ENCODE data around the gene CYTL1.

The CYTL1 gene

DNA sequence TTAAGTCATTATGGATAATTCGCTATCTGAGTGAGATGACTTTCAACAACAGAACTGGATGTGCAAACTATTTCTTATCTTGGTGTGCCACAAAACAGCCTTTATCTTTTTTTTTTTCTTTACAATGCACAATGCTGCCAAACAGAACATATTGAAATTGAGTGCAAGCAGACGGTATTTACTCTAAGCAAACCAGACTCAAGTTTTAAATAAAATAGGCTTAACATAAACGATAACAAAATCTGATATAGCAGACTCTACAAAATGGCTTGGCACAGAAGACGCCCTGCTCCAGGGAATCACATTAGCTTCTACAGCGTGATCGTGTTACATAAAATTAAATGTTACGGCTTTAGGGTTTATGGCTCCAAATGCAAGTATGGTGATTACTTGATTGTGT lies 22.4 kb upstream of the CYTL1 start:
- Mint-ChIP-seq H3K4me3 (no peak overlapping the region), H3K27ac (no peak overlapping the region), H3K4me1 (peaks cover 8% of the 10 kb centered on the region), H3K36me3 (no peaks in the 10 kb centered on the region), H3K27me3 (peaks cover 18% of the 10 kb centered on the region), H3K9me3 (peaks cover 2% of the 10 kb centered on the region)
- no peak for DNase-seq (ENCODE audit: low spot score in 2 of 2)
- ATAC-seq (ENCODE audit: low read depth), result no peak

DNA sequence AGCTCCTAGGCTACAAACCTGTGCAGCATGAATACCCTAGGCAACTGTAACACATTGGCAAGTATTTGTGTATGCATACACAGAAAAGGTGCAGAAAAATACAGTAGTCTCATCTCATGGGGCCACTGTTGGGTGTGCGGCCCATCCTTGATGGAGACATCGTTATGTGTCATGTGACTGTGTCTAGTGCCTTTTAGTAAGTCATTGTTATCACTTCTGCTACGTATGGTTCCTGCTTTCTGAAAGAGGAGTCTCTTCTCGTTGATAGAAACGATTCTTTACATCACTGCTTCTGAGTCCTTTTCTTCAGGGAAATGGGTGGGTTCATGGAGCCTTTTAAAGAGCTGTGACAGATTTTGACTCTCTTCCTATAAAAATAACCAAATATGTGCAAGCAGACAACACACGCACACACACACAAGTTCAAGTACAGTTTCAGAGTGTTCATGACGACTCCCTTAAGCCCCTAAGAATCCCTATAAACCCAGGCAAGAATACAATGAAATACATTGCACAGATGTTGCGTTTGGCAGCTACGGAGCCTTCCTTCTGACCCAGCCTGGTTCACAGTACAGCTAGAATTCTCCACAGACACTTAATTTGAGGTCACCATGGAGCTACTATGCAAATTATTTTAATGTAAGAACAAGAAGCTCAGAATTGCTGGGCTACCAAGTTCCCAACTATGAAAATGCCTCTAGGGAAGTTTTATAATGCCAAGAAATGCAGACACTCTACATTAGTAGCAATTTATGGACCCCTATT lies 21.8 kb upstream of the CYTL1 start:
- no peak overlapping the region for H3K4me3 Mint-ChIP-seq
- H3K27me3 Mint-ChIP-seq, result peaks cover 18% of the 10 kb centered on the region
- H3K9me3 Mint-ChIP-seq, result no peaks in the 10 kb centered on the region
- DNase-seq (ENCODE audit: low spot score in 2 of 2), result no peak
- H3K27ac Mint-ChIP-seq, result no peak overlapping the region
- no peak for ATAC-seq (ENCODE audit: low read depth)
- H3K4me1 Mint-ChIP-seq, result peaks cover 8% of the 10 kb centered on the region
- H3K36me3 Mint-ChIP-seq, result no peaks in the 10 kb centered on the region

DNA sequence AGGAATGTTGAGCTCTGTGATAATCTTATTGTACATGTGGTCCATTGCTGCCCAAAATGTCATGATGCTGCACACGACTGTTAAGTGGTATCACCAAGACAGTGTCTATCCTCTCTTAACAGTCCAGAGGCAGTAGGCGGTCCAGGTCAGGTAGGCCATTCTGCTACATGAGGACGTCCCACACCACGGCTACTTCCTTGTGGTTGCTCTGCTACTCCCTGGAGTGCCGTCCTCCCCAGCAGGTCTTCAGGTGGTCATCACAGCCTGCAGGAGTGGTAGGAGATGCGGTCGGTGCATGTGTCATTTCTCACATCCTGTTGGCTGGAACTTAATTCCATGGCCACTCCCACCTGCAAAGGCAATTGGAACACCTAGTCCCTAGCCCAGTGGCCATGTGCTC lies 20.5 kb upstream of the CYTL1 start:
- Mint-ChIP-seq H3K9me3 (no peaks in the 10 kb centered on the region), H3K4me1 (peaks cover 5% of the 10 kb centered on the region), H3K36me3 (no peaks in the 10 kb centered on the region), H3K27ac (no peak overlapping the region), H3K4me3 (no peak overlapping the region), H3K27me3 (peaks cover 15% of the 10 kb centered on the region)
- no peak for DNase-seq (ENCODE audit: low spot score in 2 of 2)
- ATAC-seq (ENCODE audit: low read depth), result no peak

DNA sequence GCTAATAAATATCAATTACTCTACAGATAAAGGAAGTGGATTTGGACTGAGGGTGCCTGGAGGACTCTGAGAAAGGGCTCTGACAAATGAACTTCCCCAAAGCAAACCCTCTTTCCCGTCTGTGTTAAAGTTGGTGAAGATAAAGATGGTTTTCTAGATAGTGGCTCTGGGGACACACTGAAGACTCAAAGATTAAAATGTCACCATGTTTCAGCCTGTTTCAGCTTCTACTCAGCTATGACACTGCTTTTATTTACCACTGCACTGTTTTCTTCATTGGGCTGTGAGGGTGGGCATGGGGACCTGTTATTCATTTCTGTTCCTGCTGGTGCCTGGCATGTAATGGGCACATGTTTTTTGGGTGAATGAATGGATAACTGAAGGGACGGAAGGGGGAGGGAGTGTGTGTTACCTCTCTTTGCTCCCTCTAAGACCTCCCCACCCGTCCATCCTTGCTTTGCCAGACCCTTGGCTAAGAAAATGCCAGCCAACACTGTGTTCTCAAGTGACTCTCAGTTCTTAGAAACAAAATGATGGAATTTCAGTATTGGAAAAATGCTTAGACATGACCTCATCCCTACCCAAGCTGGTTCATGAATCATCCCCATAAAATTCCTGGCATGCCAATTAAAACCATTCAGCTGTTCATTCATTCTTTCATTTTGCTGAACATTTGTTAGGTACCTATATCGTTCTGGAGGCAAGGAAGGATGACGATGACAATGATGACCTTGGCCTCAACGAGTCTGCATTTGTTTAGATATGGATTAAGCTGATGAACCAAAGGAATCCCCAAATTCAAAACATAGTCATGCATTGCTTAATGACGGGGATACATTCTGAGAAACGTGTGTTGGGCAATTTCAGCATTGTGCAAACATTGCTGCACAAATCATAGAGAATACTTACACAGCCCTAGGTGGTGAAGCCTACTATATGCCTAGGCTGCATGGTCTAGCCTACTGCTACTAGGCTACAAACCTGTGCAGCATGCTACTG lies 18.6 kb upstream of the CYTL1 start:
- Mint-ChIP-seq H3K4me1 (no peaks in the 10 kb centered on the region), H3K27ac (no peak overlapping the region), H3K4me3 (no peak overlapping the region), H3K27me3 (peaks cover 4% of the 10 kb centered on the region), H3K36me3 (no peaks in the 10 kb centered on the region), H3K9me3 (no peaks in the 10 kb centered on the region)
- DNase-seq (ENCODE audit: low spot score in 2 of 2) (no peak), ATAC-seq (ENCODE audit: low read depth) (no peak)

DNA sequence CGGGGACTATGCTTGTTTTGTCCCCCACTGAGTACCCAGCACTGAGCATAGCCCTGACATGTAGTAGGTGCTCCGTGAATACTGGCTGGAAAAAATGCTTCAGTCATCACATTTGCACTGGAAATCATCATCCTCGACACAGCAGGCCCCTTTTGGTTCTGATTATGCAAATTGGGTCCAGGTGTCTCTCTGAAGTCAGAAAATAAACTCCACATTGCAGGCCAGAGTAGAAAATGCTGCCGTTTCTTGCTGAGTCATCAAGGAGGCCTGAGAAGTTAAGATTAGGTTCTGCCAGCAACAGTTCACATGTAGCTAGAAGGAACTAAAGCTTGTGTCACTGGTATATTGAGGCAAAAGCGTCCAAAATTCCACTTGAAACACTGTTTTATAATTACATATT lies 17.0 kb upstream of the CYTL1 start:
- Mint-ChIP-seq H3K36me3 (no peaks in the 10 kb centered on the region), H3K4me3 (no peak overlapping the region), H3K27ac (no peak overlapping the region), H3K9me3 (no peaks in the 10 kb centered on the region), H3K4me1 (no peaks in the 10 kb centered on the region), H3K27me3 (peaks cover 4% of the 10 kb centered on the region)
- no peak for ATAC-seq (ENCODE audit: low read depth)
- DNase-seq (ENCODE audit: low spot score in 2 of 2), result no peak

DNA sequence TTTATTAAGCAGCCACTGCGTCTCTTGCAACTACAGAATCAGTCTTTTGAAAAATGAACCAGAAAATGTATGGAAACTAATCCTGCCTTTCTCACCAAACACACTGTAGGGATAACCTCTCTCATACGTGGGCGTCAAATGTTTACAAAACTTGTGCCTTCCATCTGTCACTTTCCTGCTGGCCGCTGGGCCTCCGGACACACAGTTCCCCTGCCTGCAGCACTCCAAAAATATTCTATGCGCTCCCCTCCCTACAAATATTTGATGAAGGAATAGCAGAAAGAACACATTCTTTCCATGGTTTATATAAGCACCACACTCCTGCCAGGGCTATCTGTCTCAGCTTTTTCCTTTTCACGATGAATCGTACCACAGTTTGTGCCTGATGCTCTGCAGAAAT lies 14.9 kb upstream of the CYTL1 start:
- DNase-seq (ENCODE audit: low spot score in 2 of 2) (no peak), ATAC-seq (ENCODE audit: low read depth) (no peak)
- H3K27ac Mint-ChIP-seq, result no peak overlapping the region
- H3K4me3 Mint-ChIP-seq, result no peak overlapping the region
- no peaks in the 10 kb centered on the region for H3K36me3 Mint-ChIP-seq
- no peaks in the 10 kb centered on the region for H3K27me3 Mint-ChIP-seq
- H3K9me3 Mint-ChIP-seq, result no peaks in the 10 kb centered on the region
- H3K4me1 Mint-ChIP-seq, result no peaks in the 10 kb centered on the region

DNA sequence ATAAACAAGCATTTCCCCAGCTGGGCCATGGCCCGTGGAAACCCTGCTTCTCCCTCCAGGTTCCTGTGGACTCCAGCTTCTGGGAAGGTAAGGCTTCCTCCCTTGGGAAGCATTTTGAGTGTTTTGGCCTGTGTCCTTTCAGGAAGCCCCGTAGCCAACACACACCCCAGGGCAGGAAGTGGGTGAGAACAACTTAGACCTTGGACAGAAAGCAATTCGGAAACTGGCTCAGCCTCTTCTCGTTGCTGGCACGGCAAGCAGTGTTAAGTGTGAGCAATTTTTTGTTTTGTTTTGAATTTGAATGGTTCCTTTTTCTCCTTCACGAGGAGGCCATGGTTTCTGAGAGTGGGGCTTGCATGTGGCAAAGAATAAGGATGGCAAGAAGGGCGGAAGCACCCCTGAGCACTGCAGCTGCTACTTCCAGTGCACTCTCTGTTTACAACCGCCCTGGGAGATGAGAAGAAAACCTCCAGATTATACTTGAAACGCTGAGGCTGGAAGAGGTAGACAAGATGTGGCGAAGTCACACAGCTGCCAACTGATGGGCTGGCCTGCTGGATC lies 14.1 kb upstream of the CYTL1 start:
- no peak for DNase-seq (ENCODE audit: low spot score in 2 of 2)
- H3K27me3 Mint-ChIP-seq, result no peaks in the 10 kb centered on the region
- ATAC-seq (ENCODE audit: low read depth), result no peak
- H3K4me1 Mint-ChIP-seq, result no peaks in the 10 kb centered on the region
- no peak overlapping the region for H3K27ac Mint-ChIP-seq
- no peaks in the 10 kb centered on the region for H3K36me3 Mint-ChIP-seq
- H3K9me3 Mint-ChIP-seq, result no peaks in the 10 kb centered on the region
- H3K4me3 Mint-ChIP-seq, result no peak overlapping the region

DNA sequence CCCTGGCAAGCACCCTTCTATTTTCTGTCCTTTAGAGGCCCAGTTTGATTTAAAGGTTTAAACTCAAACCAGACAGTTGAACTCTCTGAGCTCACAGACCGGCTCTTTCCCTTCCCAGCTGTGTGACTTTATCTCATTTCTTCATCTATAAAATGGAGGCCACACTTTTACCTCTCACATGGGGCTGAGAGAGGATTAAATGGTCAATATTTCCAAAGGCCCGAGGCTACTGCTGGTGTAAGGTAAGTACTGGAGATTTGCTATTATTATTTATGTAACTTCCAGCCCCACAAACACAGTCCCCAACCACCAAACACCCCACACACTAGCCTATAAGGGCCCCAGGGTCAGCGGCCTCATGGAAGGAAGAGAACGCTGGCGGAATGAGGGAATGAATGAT lies 13.6 kb upstream of the CYTL1 start:
- H3K36me3 Mint-ChIP-seq, result no peaks in the 10 kb centered on the region
- no peaks in the 10 kb centered on the region for H3K9me3 Mint-ChIP-seq
- DNase-seq (ENCODE audit: low spot score in 2 of 2), result no peak
- H3K4me3 Mint-ChIP-seq, result no peak overlapping the region
- no peaks in the 10 kb centered on the region for H3K4me1 Mint-ChIP-seq
- no peak overlapping the region for H3K27ac Mint-ChIP-seq
- no peaks in the 10 kb centered on the region for H3K27me3 Mint-ChIP-seq
- ATAC-seq (ENCODE audit: low read depth), result no peak

DNA sequence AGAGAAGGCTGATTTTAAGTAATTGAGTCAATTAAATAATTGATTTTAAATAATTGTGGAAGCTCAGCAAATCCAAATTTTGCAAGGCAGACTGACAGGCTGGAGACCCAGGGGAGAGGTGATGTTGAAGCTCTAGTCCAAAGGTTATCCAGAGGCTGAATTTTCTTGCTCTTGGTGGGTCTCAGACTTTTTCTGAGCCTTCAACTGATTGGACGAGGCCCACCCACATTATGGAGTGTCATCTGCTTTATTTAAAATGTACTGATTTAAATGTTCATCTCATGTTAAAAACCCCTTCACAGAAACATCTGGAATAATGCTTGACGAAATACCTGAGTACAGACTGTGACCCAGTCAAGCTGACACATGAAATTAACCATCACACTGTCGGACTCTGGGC lies 11.7 kb upstream of the CYTL1 start:
- H3K27ac Mint-ChIP-seq, result no peak overlapping the region
- DNase-seq (ENCODE audit: low spot score in 2 of 2) (no peak), ATAC-seq (ENCODE audit: low read depth) (no peak)
- no peaks in the 10 kb centered on the region for H3K4me1 Mint-ChIP-seq
- H3K27me3 Mint-ChIP-seq, result no peaks in the 10 kb centered on the region
- no peak overlapping the region for H3K4me3 Mint-ChIP-seq
- no peaks in the 10 kb centered on the region for H3K9me3 Mint-ChIP-seq
- H3K36me3 Mint-ChIP-seq, result no peaks in the 10 kb centered on the region

DNA sequence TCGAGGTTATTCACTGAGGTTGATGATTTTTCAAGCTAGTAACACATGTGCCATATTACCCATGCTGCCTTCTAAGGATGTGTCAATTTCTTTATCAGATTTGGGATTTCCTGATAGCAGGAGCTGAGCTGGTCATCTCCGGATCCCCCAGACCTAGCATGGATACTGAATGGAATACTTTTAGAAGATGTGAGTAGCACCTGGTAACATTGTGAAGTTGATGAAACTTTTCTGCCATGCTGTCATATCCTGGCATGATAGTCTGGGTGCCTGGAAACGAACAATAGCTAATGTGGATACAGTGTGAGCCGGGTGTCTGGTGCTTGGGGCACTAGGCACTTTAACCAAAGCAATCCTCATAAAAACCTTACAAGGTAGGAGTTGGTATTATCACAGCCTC lies 11.0 kb upstream of the CYTL1 start:
- no peaks in the 10 kb centered on the region for H3K36me3 Mint-ChIP-seq
- H3K4me1 Mint-ChIP-seq, result no peaks in the 10 kb centered on the region
- H3K4me3 Mint-ChIP-seq, result no peak overlapping the region
- H3K9me3 Mint-ChIP-seq, result no peaks in the 10 kb centered on the region
- DNase-seq (ENCODE audit: low spot score in 2 of 2) (no peak), ATAC-seq (ENCODE audit: low read depth) (no peak)
- peaks cover 3% of the 10 kb centered on the region for H3K27me3 Mint-ChIP-seq
- no peak overlapping the region for H3K27ac Mint-ChIP-seq

DNA sequence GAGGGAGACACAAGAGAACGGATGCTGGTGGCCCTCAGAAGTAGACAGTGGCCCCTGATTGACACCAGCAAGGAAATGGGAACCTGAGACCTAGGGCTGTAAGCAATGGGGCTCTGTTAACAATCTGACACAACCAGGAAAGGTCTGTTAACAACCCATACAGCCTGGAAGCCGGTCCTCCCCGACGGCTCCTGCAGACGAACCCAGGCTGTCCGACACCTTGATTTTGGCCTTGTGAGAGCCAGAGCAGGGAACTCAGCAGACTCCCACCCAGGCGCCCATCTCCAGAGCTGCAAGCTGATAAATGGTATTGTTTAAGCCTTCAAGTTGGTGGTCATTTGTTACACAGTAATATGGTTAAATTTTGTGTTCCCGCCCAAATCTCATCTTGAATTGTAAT lies 10.2 kb upstream of the CYTL1 start:
- Mint-ChIP-seq H3K27me3 (peaks cover 3% of the 10 kb centered on the region), H3K36me3 (no peaks in the 10 kb centered on the region), H3K4me3 (no peak overlapping the region), H3K9me3 (no peaks in the 10 kb centered on the region), H3K4me1 (no peaks in the 10 kb centered on the region), H3K27ac (no peak overlapping the region)
- DNase-seq (ENCODE audit: low spot score in 2 of 2) (no peak), ATAC-seq (ENCODE audit: low read depth) (no peak)

DNA sequence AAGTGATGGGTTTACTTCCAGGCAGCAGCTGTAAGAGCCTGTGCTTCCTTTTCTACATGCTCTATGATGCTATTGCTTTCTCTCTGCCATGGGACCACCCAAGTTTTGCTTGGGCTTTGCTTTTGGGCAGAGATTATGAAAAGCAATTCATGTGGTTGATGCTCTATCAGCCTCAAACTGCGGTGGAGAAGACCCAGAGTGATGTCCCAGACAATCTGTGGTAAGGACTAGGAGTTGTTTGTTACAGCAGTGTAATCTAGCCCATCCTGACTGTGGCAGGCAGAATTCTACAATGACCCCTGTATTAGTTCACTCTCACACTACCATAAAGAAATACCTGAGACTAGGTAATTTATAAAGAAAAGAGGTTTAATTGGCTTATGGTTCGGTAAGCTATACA lies 9.2 kb upstream of the CYTL1 start:
- ATAC-seq (ENCODE audit: low read depth), result no peak
- no peak overlapping the region for H3K4me3 Mint-ChIP-seq
- no peaks in the 10 kb centered on the region for H3K4me1 Mint-ChIP-seq
- no peak overlapping the region for H3K27ac Mint-ChIP-seq
- H3K36me3 Mint-ChIP-seq, result no peaks in the 10 kb centered on the region
- no peak for DNase-seq (ENCODE audit: low spot score in 2 of 2)
- H3K27me3 Mint-ChIP-seq, result peaks cover 3% of the 10 kb centered on the region
- no peaks in the 10 kb centered on the region for H3K9me3 Mint-ChIP-seq

DNA sequence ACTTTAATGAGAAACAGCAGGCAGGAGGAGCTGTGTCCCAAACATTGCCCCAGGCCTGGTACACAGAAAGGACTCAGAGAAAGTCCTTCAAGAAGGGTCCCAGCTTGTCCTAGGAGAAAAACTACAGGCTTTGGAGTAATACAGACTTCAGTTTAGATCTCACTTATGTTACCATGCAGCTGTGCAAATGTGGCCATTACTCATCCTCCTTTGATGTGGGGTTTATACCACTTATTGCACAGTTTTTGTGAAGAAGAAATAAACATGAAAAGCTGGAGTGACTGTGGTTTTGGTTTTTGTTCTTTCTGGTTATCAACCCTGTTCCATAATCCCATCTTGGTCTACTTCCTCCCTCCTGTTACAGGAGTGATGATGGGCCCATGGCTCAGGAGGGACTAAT lies 8.1 kb upstream of the CYTL1 start:
- DNase-seq (ENCODE audit: low spot score in 2 of 2) (no peak), ATAC-seq (ENCODE audit: low read depth) (no peak)
- no peaks in the 10 kb centered on the region for H3K36me3 Mint-ChIP-seq
- peaks cover 2% of the 10 kb centered on the region for H3K9me3 Mint-ChIP-seq
- no peak overlapping the region for H3K4me3 Mint-ChIP-seq
- H3K4me1 Mint-ChIP-seq, result no peaks in the 10 kb centered on the region
- H3K27me3 Mint-ChIP-seq, result peaks cover 3% of the 10 kb centered on the region
- H3K27ac Mint-ChIP-seq, result no peak overlapping the region

DNA sequence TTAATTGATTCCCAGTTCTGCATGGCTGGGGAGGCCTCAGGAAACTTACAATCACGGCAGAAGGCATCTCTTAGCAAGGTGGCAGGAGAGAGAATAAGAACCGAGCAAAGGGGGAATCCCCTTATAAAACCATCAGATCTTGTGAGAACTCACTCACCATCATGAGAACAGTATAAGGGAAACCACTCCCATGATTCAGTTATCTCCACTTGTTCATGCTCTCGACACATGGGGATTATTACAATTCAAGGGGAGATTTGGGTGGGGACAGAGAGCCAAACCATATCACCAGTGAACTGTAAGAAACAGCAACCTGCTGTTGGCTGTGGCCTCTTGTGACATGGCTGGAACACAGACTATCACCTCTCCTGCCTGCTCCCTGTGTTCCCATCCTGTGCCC lies 7.1 kb upstream of the CYTL1 start:
- Mint-ChIP-seq H3K9me3 (peaks cover 2% of the 10 kb centered on the region), H3K36me3 (no peaks in the 10 kb centered on the region), H3K27ac (no peak overlapping the region), H3K4me1 (no peaks in the 10 kb centered on the region), H3K4me3 (no peak overlapping the region), H3K27me3 (peaks cover 3% of the 10 kb centered on the region)
- DNase-seq (ENCODE audit: low spot score in 2 of 2) (no peak), ATAC-seq (ENCODE audit: low read depth) (no peak)
